Left forelimb (tissue), 1 donor: ENCODE results near the gene GBP2.
"Not testable (repeated sequence)": the region's sequence is repeated elsewhere in the genome, so short reads cannot be mapped to it uniquely, and the experiment has no call there.

Source experiments
- DNase-seq: peaks from one replicate; pipeline ENCODE4 v3.0.0-alpha.2; 2018; ENCODE audit warnings: low spot score

The GBP2 gene

DNA sequence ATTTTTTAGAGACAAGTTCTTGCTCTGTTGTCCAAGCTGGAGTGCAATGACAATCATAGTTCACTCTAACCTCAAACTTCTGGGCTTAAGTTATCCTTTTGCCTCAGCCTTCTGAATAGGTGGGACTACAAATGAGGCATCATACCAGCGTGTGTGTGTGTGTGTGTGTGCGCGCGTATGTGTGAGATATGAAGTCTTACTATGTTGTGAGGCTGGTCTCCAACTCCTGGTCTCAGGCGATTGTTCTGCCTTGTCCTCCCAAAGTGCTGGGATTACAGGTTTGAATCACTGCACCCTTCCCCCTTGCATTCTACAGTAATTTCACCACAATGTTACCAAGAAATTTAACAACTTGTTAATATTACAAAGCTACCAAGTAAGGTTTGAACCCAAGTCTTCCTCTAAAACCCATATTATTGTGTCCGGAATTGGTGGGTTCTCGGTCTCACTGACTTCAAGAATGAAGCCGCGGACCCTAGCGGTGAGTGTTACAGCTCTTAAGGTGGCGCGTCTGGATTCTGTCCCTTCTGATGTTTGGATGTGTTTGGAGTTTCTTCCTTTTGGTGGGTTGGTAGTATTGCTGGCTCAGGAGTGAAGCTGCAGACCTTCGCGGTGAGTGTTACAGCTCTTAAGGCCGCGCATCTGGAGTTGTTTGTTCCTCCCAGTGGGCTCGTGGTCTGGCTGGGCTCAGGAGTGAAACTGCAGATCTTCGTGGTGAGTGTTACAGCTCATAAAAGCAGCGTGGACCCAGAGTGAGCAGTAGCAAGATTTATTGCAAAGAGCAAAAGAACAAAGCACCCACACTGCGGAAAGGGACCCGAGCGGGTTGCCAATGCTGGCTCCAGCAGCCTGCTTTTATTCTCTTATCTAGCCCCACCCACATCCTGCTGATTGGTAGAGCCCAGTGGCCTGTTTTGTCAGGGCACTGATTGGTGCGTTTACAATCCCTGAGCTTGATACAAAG, 970 bp upstream of the GBP2 start:
- DNase-seq, result not testable (repeated sequence)

DNA sequence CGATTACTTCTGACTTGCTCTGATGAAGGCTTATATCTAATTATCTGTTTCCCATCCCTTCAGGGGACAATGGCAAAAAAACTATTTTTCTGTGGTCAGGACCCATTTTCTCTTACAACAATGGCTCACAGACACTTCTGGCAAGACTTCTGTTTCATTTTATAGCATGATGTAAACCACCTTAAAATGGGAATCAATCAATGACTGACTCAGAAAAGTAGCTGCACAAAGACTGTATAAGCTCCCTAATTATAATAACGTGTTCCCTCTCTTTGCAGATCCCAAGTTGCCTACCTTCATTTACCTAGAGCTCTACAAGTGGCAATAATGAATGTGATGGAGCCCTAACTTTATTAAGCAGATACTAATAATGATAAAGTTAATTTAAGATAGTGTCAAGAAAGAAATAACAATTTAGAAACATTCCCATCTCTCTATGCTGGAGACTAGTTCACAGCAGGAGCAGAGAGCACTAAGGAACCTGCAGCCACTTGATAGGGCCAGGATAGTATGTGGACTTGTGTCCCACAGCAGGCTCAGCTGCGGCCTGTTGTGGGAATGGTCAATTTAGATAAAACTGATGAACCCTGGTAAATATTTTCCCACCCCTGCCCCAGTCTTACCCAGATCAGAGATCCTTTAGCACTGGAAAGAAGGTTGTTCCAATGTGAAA, 538 bp downstream of the GBP2 start:
- no peak for DNase-seq

DNA sequence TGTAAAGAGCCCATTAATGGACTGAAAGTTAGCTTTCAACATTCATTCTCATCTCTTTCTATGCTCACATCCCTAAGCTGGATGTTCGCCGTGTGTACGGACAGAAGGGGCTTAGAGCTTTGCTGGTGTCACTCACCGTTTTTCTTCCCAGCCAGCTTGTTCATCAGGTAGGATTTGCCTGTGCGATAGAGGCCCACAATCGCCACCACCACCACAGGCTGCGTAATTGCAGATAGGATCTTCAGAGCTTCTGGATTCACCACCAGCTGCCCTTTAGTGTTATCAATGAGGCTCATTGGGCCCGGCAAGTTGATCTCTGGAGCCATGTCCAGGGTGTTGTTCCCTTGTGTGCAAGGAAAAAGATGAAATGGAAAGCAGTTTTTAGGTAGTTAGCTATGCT, 4.3 kb downstream of the GBP2 start:
- DNase-seq, result no peak

DNA sequence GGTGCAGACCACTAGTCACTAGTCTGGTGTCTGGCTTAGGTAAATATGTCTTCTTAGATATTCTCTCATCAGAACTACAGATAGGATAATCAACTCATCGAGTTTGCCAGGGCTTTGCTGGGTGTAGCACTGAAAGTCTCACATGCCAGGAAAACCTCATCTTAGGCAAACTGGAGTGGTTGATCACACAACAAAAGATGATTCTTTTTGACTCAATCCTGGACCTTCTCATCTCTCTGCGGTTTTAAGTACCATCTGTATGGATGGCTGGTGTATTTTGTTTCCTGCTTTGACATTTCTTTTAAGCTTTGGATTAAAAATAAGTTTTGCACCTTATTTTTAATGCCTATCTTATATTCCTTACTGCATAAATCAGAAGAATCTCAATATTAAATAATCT, 11.3 kb downstream of the GBP2 start:
- no peak for DNase-seq

DNA sequence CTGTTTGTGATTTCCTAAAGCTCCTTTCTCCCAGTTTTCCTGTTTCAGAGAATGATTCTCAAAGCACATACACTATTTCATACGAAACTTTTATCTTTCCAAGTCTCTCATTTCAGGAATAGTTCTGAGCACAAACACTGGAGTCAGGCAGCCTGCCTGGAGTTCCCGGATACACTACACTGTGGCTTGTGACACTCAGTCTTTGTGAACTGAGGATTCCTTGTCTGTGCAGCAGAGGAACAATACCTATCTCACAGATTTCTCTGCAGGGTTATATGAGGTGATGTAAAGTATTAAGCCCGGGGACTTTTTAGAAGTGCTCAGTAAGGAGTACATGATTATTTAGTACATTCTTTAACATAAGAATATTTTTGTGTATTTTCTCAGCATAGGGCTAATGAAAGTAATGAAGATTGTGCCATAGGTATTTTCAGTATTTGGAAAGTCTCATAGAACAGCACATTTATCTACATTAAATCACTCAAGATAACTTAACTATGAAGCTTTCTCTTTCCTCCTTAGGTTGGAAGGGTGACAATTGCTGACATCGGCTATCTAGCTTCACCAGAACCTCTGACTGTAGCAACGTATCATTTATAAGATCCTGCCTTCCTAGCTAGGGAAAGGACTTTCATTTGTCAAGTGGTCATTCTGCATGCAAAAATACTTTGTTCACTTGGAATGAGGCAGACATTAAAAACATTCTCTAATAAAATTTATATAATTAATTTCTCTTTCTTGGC, 12.9 kb downstream of the GBP2 start:
- DNase-seq, result no peak

DNA sequence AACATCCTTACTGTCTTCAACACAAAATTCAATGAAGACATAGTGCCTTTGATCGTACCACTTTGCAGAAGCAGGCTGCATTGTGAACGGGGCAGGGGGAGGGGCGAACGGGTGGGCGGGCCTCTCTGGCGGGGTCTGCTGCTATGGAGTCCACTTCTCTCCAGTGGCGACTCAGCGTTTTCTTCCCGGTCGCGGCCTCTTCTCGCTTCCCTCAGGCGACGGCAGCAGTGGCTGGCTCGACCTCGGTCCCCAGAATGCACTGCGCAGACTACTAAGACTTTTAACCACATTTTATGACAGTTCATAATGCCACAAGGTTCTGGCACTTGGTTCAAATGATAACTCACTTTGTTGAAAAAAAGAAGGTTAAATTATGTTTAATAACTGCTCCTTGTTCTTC, 21.2 kb downstream of the GBP2 start:
- DNase-seq, result no peak

DNA sequence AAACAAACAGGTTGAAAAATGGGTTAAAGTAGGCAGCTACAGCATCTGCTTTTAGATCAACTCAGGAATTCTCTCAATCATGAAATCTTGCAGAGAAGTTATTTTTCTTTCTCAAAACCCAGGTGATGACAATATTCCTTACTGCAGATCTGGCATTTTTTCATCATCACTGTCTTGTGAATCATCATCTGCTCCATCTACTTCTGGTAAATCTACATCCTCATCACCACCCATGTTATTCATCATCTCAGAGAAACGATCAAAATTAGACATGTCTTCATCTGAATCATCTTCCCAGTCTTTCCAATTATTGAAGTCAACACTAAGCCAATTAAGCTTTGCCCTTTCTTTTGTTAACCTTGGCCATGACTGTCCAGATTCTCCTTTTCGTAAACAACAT, 21.8 kb downstream of the GBP2 start:
- no peak for DNase-seq

DNA sequence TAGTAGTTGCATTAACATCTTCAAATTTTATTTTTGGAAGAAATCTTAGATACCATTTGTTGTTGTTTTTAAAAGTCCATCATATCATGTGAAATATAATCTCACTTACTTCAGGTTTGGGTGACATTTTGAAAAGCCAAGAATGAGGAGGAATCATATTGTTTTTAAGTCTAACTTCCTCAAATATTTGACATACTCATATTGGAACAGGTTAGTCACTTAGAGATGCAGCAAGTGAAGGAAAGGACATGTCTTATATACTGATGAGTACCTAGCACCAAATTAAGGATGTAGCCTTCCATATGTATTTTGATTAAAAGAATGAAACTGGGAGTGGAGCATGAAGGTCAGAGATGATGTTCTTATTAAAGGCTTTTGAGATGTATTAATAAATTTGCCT, 23.9 kb downstream of the GBP2 start:
- DNase-seq, result no peak

DNA sequence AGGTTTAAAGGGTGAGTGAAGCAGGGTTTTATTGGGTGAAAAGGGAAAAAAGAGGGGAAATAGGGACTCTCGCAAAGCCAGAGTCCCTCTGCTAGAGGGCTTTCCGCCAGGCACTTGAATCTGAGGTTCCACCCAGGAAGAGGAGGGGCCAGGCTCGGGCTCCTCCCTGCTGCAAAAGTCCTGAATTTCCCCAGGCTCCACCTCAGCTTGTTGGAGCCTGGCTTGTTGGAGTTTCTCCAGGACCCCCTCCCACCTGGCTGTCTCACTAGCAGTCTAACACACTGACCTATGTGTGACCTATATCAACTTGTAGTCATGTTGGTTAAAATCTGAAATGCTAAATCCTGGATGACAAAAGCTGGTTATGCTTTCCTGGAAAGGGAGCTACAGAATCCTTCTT, 25.5 kb downstream of the GBP2 start:
- no peak for DNase-seq

DNA sequence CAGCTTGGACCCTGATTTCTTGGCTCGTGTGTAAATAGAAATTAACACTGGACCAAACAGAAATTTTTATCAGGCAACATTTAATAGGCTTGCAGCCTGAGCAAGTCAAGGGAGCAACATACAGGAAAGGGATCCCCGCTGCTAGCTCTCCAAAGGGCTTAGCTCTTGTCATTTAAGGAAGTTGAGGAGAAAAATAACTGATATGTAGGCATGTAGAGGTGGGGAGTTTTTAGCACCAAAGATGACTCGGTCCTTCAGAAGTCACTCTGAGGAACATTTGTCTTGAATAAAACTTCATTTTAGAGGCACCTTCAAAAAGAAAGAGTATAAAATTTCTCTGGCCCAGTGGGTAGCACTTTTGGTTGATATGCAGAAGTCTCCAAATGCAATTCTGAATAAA, 27.1 kb downstream of the GBP2 start:
- no peak for DNase-seq

DNA sequence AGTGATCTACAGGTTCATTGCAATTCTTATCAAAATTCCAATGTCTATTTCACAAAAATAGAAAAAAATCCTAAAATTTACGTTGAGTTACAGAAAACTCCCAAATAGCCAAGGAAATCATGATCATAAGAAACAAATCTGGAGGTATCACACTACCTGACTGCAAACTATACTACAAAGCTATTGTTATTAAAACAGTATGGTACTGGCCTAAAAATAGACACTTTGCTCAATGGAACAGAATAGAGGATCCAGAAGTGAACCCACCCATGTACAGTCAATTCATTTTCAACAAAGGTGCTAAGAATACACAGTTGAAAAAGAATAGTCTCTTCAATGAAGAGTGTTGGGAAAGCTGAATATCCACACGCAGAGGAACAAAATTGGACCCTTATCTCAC, 30.2 kb downstream of the GBP2 start:
- DNase-seq, result no peak

DNA sequence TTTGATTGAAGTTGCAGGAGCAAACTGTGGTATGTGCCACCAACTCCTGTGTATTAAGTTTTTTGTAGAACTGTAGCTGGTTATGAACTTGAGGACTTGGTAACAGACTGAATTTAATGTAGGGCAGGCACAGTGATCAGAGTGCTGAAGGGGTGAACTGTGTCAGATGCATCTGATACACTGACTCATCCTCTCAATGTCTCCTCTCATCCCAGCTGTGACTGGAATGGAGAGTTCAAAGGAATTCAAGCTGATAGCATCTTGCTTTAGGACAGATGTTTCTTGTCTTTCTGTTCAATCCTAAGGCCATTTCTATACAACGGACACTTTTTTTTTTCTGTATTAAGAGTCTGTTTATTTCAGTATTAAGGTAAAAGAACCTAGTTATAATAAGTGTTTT, 36.0 kb downstream of the GBP2 start:
- no peak for DNase-seq

DNA sequence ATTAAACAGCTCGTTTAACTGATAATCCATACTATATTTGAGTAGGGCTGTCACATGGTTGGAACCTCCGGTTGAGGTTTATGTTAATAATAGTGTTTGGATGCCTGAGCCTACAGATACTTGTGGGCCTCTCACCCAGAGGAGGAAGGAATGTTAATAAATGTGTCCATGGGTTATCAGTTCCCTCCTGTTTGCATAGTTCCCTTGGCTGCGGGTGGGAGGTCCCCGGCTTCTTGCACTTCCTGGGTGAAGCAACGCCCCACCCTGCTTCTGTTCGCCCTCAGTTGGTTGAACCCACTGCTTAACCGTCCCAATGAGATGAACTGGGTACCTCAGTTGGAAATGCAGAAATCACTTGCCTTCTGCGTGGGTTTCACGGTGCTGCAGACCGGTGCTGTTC, 37.3 kb downstream of the GBP2 start:
- no peak for DNase-seq

DNA sequence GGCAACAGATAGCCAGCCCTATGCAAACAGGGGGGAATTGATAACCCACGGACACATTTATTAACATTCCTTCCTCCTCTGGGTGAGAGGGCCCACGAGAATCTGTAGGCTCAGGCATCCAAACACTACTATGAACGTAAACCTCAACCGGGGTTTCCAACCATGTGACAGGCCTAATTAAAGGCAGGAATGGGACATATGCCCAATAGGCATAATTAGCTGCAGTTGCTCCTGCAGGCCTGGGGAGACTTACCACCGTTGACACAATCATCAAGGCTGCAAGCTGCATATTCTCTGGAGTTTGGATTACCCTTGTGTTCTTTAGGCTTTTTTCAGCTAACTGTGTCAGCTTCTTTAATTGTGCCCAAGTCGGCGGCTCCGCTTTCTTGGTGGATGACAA, 38.7 kb downstream of the GBP2 start:
- no peak for DNase-seq

DNA sequence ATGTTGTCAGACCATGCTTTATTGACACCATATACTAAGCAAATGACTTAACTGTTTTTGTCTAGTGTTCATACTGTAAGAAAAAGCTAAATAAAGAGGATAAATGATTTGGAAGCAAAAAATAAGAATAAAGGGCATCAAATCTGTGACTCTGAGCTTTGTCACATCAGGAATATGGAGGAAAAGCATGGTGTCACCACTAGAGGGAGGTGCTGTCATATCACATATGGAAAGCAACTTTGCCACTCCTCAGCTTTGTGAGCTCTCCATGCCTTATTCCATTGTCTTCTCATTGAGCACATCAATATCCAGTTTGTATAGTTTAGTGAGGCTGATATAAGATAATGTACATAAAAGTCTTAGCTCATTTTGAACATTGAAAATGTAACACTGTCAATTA, 40.1 kb downstream of the GBP2 start:
- DNase-seq, result no peak

DNA sequence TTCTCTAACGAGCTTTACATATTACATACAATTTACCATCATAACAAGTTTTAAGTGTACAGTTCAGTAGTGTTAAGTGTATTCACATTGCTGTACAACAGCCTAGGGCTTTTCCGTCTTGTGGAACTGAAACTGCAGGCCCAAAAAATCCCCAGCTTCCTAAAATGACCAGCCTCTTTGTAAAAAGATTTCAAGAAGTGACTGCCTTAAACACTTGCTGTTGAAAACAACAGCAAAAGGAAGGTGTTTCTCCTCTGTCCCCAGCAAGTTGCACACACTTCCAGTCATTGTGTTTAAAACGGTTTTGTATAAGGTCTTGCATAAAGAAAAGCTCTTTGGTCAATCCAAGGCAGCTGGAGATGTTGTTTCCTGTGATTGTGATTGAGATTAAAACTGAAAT, 44.9 kb downstream of the GBP2 start:
- DNase-seq, result no peak

DNA sequence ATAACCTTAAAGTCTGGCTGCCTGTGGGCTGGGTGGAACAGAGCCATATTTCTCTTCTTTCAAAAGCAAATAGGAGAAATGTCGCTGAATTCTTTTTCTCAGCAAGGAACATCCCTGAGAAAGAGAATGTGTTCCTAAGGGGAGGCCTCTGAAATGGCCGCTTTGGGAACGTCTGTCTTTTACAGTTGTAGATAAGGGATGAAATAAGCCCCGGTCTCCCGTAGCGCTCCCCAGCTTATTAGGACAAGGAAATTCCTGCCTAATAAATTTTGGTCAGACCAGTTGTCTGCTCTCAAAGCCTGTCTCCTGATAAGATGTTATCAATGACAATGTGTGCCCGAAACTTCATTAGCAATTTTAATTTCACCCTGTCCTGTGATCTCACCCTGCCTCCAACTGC, 45.8 kb downstream of the GBP2 start:
- DNase-seq, result not testable (repeated sequence)

DNA sequence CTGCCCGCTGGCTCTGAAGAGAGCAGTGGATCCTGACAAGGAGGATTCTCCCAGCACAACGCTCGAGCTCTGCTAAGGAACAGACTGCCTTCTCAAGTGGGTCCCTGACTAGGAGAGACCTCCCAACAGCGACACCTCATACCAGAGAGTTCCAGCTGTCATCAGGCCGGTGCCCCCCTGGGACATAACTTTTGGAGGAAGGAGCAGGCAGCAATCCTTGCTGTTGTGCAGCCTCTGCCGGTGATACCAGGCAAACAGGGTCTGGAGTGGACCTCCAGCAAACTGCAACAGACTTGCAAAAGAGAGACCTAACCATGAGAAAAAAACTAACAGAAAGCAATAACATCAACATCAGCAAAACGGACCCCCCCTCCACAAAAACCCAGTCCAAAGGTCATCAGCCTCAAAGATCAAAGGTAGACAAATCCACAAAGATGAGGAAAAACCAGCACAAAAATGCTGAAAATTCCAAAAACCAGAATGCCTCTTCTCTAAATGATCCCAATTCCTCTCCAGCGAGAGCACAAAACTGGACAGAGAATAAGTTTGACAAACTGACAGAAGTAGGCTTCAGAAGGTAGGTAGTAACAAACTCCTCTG, 53.3 kb downstream of the GBP2 start:
- not testable (repeated sequence) for DNase-seq

DNA sequence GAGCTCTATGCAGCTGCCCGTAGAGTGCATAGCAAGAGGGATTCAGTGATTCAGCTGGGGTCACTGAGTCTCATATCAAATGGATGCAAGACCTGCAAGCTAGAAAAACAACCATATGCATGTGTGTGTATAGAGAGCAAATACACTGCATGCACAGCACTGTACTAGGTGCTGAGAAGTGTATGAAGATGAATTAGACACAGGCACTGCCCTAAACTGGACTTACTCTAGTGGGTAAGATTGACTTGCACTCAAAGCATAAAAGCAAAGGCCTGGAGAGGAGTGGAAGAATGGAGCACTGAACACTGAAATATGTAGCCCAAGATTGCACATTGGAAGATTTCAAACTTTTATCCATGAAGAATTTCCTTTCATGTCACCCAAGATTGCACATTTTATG, 55.4 kb downstream of the GBP2 start:
- no peak for DNase-seq

DNA sequence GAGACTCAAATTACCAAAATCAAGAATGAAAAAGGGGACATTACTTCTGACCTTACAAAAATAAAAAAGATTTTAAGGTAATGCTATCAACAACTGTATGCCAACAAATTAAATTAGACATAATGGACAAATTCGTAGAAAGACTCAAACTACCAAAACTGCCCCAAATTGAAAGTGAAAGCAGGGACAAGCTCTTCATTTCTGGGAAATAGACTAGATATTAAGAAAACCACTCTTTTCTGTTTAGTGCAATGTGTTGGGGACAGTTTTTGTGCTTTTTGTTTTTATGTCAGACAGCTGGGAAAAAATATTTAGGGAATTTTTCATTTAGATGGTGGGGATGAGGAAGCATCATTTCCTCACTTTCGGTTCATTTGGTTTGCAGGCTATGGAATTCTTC, 56.0 kb downstream of the GBP2 start:
- no peak for DNase-seq

DNA sequence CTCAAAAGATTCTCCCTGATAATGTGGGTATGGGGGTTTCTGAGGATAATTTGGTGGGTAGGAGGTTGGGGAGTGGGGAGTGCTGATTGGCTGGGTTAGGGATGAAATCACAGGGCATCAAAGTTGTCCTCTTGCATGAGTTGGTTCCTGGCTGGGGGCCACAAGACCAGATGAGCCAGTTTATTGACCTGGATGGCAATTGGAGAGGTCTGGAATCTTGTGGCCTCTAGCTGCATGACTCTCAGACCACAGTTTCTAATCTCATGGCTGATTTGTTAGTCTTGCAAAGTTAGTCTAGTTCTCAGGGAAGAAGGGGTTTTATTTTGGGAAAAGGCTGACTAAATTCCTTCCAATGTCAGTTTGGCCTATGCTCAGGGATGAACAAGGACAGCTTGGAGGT, 57.6 kb downstream of the GBP2 start:
- DNase-seq, result no peak

DNA sequence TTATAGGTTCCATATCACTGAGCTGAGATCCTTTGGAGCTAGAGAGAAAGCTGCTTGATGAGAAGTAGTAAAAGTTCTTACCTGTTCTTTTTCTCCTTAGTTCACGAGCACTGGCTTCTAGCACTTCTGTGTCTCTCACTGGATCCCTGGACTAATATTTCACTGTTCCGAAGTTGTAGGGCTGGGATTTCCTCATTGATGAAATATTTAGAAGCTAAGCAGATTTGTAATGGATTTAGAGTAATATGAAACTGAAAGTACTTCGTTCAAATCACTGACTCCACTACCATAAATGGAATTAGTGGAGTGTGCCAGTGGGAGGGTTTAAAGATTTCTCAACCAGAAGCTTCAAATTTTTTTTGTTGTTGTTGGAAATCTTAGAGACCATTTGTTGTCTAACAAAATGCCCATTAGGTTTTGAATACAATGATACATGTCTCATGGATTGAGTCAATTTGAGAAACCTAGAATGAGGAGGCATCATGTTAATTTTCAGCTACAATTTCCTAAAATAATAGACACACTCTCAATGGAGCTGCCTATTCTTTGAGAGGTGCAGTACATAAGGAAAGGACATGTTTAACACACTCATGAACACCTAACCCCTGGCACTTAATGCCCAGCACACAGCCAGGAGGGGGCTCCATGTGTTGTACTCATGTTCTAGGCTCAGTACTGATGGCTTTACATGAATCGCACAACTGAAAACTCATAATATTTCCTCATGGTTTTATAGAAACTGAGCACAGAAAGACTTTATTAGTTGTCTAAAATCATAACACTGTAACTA, 60.6 kb downstream of the GBP2 start, which contains the start of gene GBP1:
TSS of gene GBP1 (minus strand) at position 130 of the 790 bp plus-strand sequence. CDS start 1,974 bp downstream, outside the sequence.
- DNase-seq, result no peak
